HL-60 (cell line): Measurements from ENCODE around the gene HSD3B2.

Experiments
- DNase-seq, 2 experiments: peaks; one replicate each; pipeline ENCODE4 v3.0.0-alpha.2; 2010 to 2020; ENCODE audit warnings: low read depth in 1 of 2, low spot score in 1 of 2
- H3K27ac ChIP-seq: fragments of 250-450 bp; sonication (Bioruptor Pico); replicated peaks from 2 replicates; pipeline ENCODE4 v1.5.1; 2020; ENCODE audit warnings: mild to moderate bottlenecking, moderate library complexity
- H3K27me3 ChIP-seq: fragments of 250-450 bp; sonication (Bioruptor Pico); 2 replicates; pipeline ENCODE4 v1.5.1; 2021; ENCODE audit warnings: mild to moderate bottlenecking, moderate library complexity; ENCODE audit not compliant: insufficient read depth, poor library complexity, severe bottlenecking
- H3K4me3 ChIP-seq: replicated peaks from 2 replicates; pipeline ENCODE4 v1.5.1; 2011; ENCODE audit warnings: mild to moderate bottlenecking, control low read depth, low read length; ENCODE audit not compliant: insufficient read depth
- GABPA ChIP-seq: IDR thresholded peaks from 2 replicates; pipeline ENCODE4 v1.6.1; 2012; ENCODE audit warnings: low read depth
- POLR2AphosphoS5 ChIP-seq: IDR thresholded peaks from 2 replicates; pipeline ENCODE4 v1.6.1; 2012; ENCODE audit warnings: low read depth
- SPI1 ChIP-seq: IDR thresholded peaks from 2 replicates; pipeline ENCODE4 v1.6.1; 2012; ENCODE audit warnings: low read depth, mild to moderate bottlenecking, borderline replicate concordance
- long read RNA-seq: library from polyadenylated mRNA; unstranded; transcript quantifications from one replicate; pipeline ENCODE4 v2.0.0, GENCODE V29; 2020
- TF ChIP-seq, protein P1 (sequence below): IDR thresholded peaks from 2 replicates; pipeline ENCODE4 v1.6.1; 2012; ENCODE audit warnings: low read depth; ENCODE audit not compliant: insufficient replicate concordance
- TF ChIP-seq, protein P2 (sequence below): IDR thresholded peaks from one replicate; pipeline ENCODE4 v1.5.1; 2011; ENCODE audit warnings: low read length, control low read depth, inconsistent platforms; ENCODE audit not compliant: insufficient read depth

Gene HSD3B2
- long read RNA-seq: 0 reads

DNA sequence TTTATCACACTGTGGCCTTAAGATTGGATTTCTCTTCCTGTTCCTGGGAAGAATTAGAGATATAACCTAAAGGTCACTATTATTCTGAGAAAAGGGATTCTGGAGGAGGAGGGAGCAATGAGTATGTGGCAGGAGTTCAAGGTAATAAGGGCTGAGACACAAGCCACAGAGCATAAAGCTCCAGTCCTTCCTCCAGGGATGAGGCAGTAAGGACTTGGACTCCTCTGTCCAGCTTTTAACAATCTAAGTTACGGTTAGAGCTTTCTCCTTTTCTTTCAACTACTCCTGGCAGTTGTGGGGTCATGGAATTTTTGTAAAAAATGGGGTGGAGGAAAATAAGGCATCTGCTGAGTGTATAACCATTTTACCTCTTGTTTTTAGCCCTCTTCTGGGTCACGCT lies at the start of gene HSD3B2:
HSD3B2 (plus strand) TSS at position 201 of the 400 bp plus-strand sequence. CDS start 270 bp downstream, outside the sequence.
- Histone ChIP-seq H3K27me3 (peaks cover 2% of the 10 kb centered on the region), H3K4me3 (no peak within 1 kb of the TSS), H3K27ac (no peak within 1 kb of the TSS)
- DNase-seq: no peak
- TF ChIP-seq POLR2AphosphoS5: no peak
- TF ChIP-seq, protein P1, sequence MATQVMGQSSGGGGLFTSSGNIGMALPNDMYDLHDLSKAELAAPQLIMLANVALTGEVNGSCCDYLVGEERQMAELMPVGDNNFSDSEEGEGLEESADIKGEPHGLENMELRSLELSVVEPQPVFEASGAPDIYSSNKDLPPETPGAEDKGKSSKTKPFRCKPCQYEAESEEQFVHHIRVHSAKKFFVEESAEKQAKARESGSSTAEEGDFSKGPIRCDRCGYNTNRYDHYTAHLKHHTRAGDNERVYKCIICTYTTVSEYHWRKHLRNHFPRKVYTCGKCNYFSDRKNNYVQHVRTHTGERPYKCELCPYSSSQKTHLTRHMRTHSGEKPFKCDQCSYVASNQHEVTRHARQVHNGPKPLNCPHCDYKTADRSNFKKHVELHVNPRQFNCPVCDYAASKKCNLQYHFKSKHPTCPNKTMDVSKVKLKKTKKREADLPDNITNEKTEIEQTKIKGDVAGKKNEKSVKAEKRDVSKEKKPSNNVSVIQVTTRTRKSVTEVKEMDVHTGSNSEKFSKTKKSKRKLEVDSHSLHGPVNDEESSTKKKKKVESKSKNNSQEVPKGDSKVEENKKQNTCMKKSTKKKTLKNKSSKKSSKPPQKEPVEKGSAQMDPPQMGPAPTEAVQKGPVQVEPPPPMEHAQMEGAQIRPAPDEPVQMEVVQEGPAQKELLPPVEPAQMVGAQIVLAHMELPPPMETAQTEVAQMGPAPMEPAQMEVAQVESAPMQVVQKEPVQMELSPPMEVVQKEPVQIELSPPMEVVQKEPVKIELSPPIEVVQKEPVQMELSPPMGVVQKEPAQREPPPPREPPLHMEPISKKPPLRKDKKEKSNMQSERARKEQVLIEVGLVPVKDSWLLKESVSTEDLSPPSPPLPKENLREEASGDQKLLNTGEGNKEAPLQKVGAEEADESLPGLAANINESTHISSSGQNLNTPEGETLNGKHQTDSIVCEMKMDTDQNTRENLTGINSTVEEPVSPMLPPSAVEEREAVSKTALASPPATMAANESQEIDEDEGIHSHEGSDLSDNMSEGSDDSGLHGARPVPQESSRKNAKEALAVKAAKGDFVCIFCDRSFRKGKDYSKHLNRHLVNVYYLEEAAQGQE: no peak
- TF ChIP-seq, protein P2, sequence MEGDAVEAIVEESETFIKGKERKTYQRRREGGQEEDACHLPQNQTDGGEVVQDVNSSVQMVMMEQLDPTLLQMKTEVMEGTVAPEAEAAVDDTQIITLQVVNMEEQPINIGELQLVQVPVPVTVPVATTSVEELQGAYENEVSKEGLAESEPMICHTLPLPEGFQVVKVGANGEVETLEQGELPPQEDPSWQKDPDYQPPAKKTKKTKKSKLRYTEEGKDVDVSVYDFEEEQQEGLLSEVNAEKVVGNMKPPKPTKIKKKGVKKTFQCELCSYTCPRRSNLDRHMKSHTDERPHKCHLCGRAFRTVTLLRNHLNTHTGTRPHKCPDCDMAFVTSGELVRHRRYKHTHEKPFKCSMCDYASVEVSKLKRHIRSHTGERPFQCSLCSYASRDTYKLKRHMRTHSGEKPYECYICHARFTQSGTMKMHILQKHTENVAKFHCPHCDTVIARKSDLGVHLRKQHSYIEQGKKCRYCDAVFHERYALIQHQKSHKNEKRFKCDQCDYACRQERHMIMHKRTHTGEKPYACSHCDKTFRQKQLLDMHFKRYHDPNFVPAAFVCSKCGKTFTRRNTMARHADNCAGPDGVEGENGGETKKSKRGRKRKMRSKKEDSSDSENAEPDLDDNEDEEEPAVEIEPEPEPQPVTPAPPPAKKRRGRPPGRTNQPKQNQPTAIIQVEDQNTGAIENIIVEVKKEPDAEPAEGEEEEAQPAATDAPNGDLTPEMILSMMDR: no peak
- no peak for TF ChIP-seq SPI1
- no peak for TF ChIP-seq GABPA

DNA sequence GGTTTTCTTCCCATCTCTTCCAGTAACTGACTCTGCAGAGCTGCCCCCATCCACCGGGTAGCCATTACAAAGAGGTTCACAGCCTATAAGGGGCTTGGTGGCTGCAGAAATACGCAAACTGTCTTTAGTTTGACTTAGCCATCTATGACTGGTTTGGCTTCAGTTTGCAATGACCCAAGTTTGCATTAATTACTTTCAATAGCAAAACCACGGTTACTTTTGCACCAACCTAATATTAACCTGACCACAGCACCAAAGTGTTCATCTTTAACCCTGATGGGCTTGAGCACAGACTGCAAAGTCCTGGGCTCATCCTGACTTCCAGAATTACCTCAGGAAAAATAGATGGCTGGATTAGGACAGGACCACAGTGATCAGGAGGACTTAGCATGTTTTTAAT lies 48.5 kb upstream of the HSD3B2 start:
- Histone ChIP-seq H3K27me3 (peaks cover under 1% of the 10 kb centered on the region), H3K4me3 (no peak overlapping the region), H3K27ac (no peak overlapping the region)
- no peak for DNase-seq
- TF ChIP-seq SPI1 (no peak), GABPA (no peak), POLR2AphosphoS5 (no peak)
- TF ChIP-seq, protein P1: no peak
- TF ChIP-seq, protein P2: no peak

DNA sequence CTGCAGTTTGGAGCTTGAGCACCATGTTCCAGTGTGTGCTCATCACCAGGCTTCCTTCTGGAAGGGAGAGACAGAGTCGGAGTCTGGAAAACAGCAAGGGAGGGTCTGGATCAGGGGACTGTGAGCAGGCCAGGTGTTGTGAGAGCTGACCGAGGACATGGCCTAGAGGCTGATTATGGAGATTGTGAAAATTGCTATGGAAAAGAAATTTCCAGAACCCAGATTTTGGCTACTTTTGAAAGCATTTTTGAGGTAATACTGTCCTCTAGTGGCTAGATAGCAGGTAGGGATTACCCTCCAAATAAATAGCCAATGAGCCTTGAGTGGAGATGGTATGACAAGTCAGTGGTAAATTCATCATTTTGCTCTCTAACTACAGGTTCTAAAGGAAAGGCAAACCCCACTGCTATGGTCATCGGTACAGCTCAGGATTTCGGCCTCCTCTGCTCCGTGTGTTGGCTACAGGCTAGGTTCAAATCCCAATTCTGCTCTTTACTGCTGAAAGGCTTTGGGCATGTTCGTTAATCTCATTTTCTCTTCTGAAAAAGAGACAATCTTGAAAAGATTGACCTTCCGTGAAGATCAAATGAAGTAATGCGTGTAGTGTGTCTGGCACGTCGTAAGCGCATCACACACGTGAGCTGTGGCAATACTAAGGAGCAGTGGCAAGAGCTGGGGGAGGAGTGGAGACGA lies 47.4 kb upstream of the HSD3B2 start:
- TF ChIP-seq, protein P1: no peak
- TF ChIP-seq, protein P2: peak; percentile 86
- TF ChIP-seq SPI1 (no peak), GABPA (no peak), POLR2AphosphoS5 (no peak)
- DNase-seq: no peak

More for the DNA sequence above, 47.4 kb upstream of the HSD3B2 start:
- peaks cover 6% of the 10 kb centered on the region for H3K27me3 ChIP-seq
- H3K4me3 ChIP-seq: no peak overlapping the region
- no peak overlapping the region for H3K27ac ChIP-seq
